GM18520 (cell line): ENCODE measurements around the gene PRM1.

Source experiments
- ATAC-seq: cut with Tn5 transposase; IDR thresholded peaks from one replicate; pipeline ENCODE4 v1.9.1; 2021; ENCODE audit not compliant: unreplicated experiment

Gene PRM1

GRCh38 chr16:11254913-11255736 is 26.0 kb downstream of the PRM1 start:
- peak; percentile 4 for ATAC-seq

GRCh38 chr16:11253995-11254912 is 26.9 kb downstream of the PRM1 start:
- no peak for ATAC-seq

- no peak for ATAC-seq
These were observed 27.8 kb downstream of the PRM1 start for GRCh38 chr16:11253009-11253994.

GRCh38 chr16:11252482-11252931 is 28.6 kb downstream of the PRM1 start:
- ATAC-seq: no peak

GRCh38 chr16:11251525-11252481 is 29.3 kb downstream of the PRM1 start:
- ATAC-seq: no peak

GRCh38 chr16:11250786-11251524 is 30.2 kb downstream of the PRM1 start:
- no peak for ATAC-seq

GRCh38 chr16:11250091-11250785 is 30.9 kb downstream of the PRM1 start:
- ATAC-seq: no peak

GRCh38 chr16:11249233-11250061 is 31.7 kb downstream of the PRM1 start:
- no peak for ATAC-seq

- no peak for ATAC-seq
These were observed 33.0 kb downstream of the PRM1 start for GRCh38 chr16:11248133-11248532.

GRCh38 chr16:11245988-11246387 is 35.1 kb downstream of the PRM1 start:
- no peak for ATAC-seq

- no peak for ATAC-seq
These were observed 35.9 kb downstream of the PRM1 start for GRCh38 chr16:11245222-11245737.

GRCh38 chr16:11242658-11243057 is 38.5 kb downstream of the PRM1 start:
- no peak for ATAC-seq

- no peak for ATAC-seq
These were observed 39.5 kb downstream of the PRM1 start for GRCh38 chr16:11241480-11242204.

GRCh38 chr16:11240636-11241473 is 40.3 kb downstream of the PRM1 start:
- ATAC-seq: no peak
